GM12878 (cell line): ENCODE results near the gene CTIF.

ENCODE experiments used
- BACH1 ChIP-seq: fragments of 450-650 bp; IDR thresholded peaks from 2 replicates; pipeline ENCODE4 v1.6.1; 2017; ENCODE audit warnings: mild to moderate bottlenecking, borderline replicate concordance
- CEBPB ChIP-seq, 2 experiments: fragments of 150-350 bp in 1 of 2; IDR thresholded peaks; 2 replicates each; pipeline ENCODE4 v1.6.1; 2012 to 2014; ENCODE audit warnings: low read depth in 2 of 2, low read length in 2 of 2, borderline replicate concordance in 1 of 2, inconsistent platforms in 1 of 2
- EP300 ChIP-seq, 2 experiments: fragments of 150-350 bp in 1 of 2; IDR thresholded peaks; 2 replicates each; pipeline ENCODE4 v1.6.1; 2011 to 2012; ENCODE audit warnings: low read depth in 2 of 2, low read length in 2 of 2, borderline replicate concordance in 1 of 2, improper control_type of control experiment in 1 of 2, inconsistent platforms in 1 of 2; ENCODE audit not compliant: control insufficient read depth in 1 of 2
- EZH2 ChIP-seq: IDR thresholded peaks from 2 replicates; pipeline ENCODE4 v1.6.1; 2012; ENCODE audit warnings: low read depth, mild to moderate bottlenecking, control low read depth, inconsistent platforms, low read length, borderline replicate concordance; ENCODE audit not compliant: control insufficient read depth
- GABPA ChIP-seq: IDR thresholded peaks from 2 replicates; pipeline ENCODE4 v1.6.1; 2014; ENCODE audit warnings: antibody characterized with exemption, low read depth, mild to moderate bottlenecking, inconsistent platforms
- JUND ChIP-seq: IDR thresholded peaks from 2 replicates; pipeline ENCODE4 v1.6.1; 2012; ENCODE audit warnings: low read depth, mild to moderate bottlenecking, low read length, improper control_type of control experiment, moderate library complexity
- NR2F1 ChIP-seq: fragments of 450-650 bp; conservative IDR thresholded peaks from 2 replicates; pipeline ENCODE4 v1.6.1; 2017; ENCODE audit warnings: mild to moderate bottlenecking
- POLR2A ChIP-seq: IDR thresholded peaks from 2 replicates; pipeline ENCODE4 v1.6.1; 2011; ENCODE audit warnings: low read depth, mild to moderate bottlenecking, low read length
- TAF1 ChIP-seq: IDR thresholded peaks from 2 replicates; pipeline ENCODE4 v1.6.1; 2011; ENCODE audit warnings: mild to moderate bottlenecking, low read depth, low read length, borderline replicate concordance
- TBL1XR1 ChIP-seq: IDR thresholded peaks from 2 replicates; pipeline ENCODE4 v1.6.1; 2012; ENCODE audit warnings: low read depth, low read length, improper control_type of control experiment
- TF ChIP-seq, protein P1 (sequence below): IDR thresholded peaks from 2 replicates; pipeline ENCODE4 v1.6.1; 2012; ENCODE audit warnings: low read depth, low read length, improper control_type of control experiment
- TF ChIP-seq, protein P2 (sequence below), 3 experiments: IDR thresholded peaks in 2 of 3; conservative IDR thresholded peaks in 1 of 3; 2 replicates each; pipeline ENCODE4 v1.5.1; 2011; ENCODE audit warnings: low read depth in 3 of 3, low read length in 3 of 3, mild to moderate bottlenecking in 3 of 3, control low read depth in 2 of 3, moderate library complexity in 2 of 3, inconsistent platforms in 1 of 3, mixed read lengths in 1 of 3; ENCODE audit not compliant: control insufficient read depth in 2 of 3, insufficient read depth in 1 of 3; ENCODE audit errors: extremely low read depth in 1 of 3
- TF ChIP-seq, protein P3 (sequence below): fragments of 450-650 bp; IDR thresholded peaks from 2 replicates; pipeline ENCODE4 v1.6.1; 2016; ENCODE audit warnings: mild to moderate bottlenecking
- TF ChIP-seq, protein P4 (sequence below): IDR thresholded peaks from 2 replicates; pipeline ENCODE4 v1.6.1; 2012; ENCODE audit warnings: low read depth, low read length, improper control_type of control experiment

DNA sequence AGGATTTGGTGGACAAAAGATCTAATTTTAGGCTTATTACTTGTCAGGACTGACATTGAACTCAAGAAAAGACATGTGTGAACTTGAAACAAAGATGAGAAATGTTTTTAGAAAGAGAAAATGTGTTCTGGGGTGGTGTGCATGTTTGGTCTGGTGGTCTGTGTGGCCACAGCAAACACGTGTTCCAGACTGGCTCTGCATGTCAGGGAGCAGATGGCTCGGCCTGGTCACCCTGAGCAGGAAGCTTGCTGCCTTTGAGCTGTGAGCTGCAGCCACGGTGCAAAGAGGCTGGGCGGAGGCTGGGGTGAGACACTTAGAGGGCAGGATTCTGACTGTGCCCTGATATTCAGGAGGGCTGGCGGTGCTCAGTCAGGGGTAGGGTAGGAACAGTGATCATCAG lies 186.1 kb downstream of the CTIF start:
- TF ChIP-seq GABPA = no peak
- TF ChIP-seq, protein P1, sequence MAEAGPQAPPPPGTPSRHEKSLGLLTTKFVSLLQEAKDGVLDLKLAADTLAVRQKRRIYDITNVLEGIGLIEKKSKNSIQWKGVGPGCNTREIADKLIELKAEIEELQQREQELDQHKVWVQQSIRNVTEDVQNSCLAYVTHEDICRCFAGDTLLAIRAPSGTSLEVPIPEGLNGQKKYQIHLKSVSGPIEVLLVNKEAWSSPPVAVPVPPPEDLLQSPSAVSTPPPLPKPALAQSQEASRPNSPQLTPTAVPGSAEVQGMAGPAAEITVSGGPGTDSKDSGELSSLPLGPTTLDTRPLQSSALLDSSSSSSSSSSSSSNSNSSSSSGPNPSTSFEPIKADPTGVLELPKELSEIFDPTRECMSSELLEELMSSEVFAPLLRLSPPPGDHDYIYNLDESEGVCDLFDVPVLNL = no peak
- peak in 1 of 2 experiments; percentile 31; a peak in 1 of 4 replicates for TF ChIP-seq EP300 (IDR thresholded peaks at IDR 0.05; ENCODE audit: borderline replicate concordance in 1 of 2, control insufficient read depth in 1 of 2, low read depth in 2 of 2, low read length in 2 of 2)
- TF ChIP-seq, protein P2, sequence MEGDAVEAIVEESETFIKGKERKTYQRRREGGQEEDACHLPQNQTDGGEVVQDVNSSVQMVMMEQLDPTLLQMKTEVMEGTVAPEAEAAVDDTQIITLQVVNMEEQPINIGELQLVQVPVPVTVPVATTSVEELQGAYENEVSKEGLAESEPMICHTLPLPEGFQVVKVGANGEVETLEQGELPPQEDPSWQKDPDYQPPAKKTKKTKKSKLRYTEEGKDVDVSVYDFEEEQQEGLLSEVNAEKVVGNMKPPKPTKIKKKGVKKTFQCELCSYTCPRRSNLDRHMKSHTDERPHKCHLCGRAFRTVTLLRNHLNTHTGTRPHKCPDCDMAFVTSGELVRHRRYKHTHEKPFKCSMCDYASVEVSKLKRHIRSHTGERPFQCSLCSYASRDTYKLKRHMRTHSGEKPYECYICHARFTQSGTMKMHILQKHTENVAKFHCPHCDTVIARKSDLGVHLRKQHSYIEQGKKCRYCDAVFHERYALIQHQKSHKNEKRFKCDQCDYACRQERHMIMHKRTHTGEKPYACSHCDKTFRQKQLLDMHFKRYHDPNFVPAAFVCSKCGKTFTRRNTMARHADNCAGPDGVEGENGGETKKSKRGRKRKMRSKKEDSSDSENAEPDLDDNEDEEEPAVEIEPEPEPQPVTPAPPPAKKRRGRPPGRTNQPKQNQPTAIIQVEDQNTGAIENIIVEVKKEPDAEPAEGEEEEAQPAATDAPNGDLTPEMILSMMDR (IDR thresholded peaks at IDR 0.05 in 2 of 3, conservative IDR thresholded peaks at IDR 0.05 in 1 of 3; ENCODE audit: control insufficient read depth in 2 of 3, extremely low read depth in 1 of 3, insufficient read depth in 1 of 3, low read depth in 3 of 3, low read length in 3 of 3) = no peak
- TF ChIP-seq, protein P3, sequence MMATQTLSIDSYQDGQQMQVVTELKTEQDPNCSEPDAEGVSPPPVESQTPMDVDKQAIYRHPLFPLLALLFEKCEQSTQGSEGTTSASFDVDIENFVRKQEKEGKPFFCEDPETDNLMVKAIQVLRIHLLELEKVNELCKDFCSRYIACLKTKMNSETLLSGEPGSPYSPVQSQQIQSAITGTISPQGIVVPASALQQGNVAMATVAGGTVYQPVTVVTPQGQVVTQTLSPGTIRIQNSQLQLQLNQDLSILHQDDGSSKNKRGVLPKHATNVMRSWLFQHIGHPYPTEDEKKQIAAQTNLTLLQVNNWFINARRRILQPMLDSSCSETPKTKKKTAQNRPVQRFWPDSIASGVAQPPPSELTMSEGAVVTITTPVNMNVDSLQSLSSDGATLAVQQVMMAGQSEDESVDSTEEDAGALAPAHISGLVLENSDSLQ = no peak
- no peak for TF ChIP-seq CEBPB (IDR thresholded peaks at IDR 0.05; ENCODE audit: borderline replicate concordance in 1 of 2, low read depth in 2 of 2, low read length in 2 of 2)
- no peak for TF ChIP-seq JUND
- TF ChIP-seq, protein P4, sequence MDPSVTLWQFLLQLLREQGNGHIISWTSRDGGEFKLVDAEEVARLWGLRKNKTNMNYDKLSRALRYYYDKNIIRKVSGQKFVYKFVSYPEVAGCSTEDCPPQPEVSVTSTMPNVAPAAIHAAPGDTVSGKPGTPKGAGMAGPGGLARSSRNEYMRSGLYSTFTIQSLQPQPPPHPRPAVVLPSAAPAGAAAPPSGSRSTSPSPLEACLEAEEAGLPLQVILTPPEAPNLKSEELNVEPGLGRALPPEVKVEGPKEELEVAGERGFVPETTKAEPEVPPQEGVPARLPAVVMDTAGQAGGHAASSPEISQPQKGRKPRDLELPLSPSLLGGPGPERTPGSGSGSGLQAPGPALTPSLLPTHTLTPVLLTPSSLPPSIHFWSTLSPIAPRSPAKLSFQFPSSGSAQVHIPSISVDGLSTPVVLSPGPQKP = no peak
- no peak for TF ChIP-seq BACH1
- TF ChIP-seq TBL1XR1 = no peak
- TF ChIP-seq TAF1 = no peak
- no peak for TF ChIP-seq EZH2
- no peak for TF ChIP-seq POLR2A
- TF ChIP-seq NR2F1 = no peak
